H9 (cell line): ENCODE data around the gene ANTKMT. TPM values are rescaled to one million over a fixed set of nuclear protein-coding genes. Genes with fewer than 3 reads are reported as not detected.

Source experiments
- DNase-seq: peaks from one replicate; pipeline ENCODE4 v3.0.0-alpha.2; 2017
- H2AFZ ChIP-seq: one replicate; pipeline ENCODE4 v1.6.1; 2013; ENCODE audit warnings: mild to moderate bottlenecking, low read length, control low read depth, moderate library complexity
- H2AK5ac ChIP-seq: 2 replicates; pipeline ENCODE4 v1.6.1; 2013; ENCODE audit warnings: low read length, control low read depth, mixed read lengths; ENCODE audit not compliant: insufficient read length
- H2BK120ac ChIP-seq: one replicate; pipeline ENCODE4 v1.6.1; 2013; ENCODE audit warnings: low read depth, mild to moderate bottlenecking, low read length, control low read depth, inconsistent platforms; ENCODE audit not compliant: poor library complexity, severe bottlenecking
- H2BK12ac ChIP-seq: 2 replicates; pipeline ENCODE4 v1.6.1; 2013; ENCODE audit warnings: low read length, control low read depth, mixed read lengths, low read depth; ENCODE audit not compliant: insufficient read length
- H2BK15ac ChIP-seq: 2 replicates; pipeline ENCODE4 v1.6.1; 2013; ENCODE audit warnings: low read depth, low read length, control low read depth
- H2BK20ac ChIP-seq: one replicate; pipeline ENCODE4 v1.6.1; 2013; ENCODE audit warnings: low read depth, mild to moderate bottlenecking, low read length, control low read depth, inconsistent platforms; ENCODE audit not compliant: poor library complexity, severe bottlenecking
- H2BK5ac ChIP-seq: 2 replicates; pipeline ENCODE4 v1.6.1; 2013; ENCODE audit warnings: low read length, control low read depth, mixed read lengths; ENCODE audit not compliant: insufficient read length
- H3K14ac ChIP-seq: 2 replicates; pipeline ENCODE4 v1.6.1; 2013; ENCODE audit warnings: low read length, control low read depth; ENCODE audit not compliant: insufficient read depth
- H3K18ac ChIP-seq: 2 replicates; pipeline ENCODE4 v1.6.1; 2013; ENCODE audit warnings: low read depth, mild to moderate bottlenecking, mixed read lengths, low read length, control low read depth; ENCODE audit not compliant: insufficient read length
- H3K23ac ChIP-seq: 2 replicates; pipeline ENCODE4 v1.6.1; 2013; ENCODE audit warnings: low read length, control low read depth, mixed read lengths, low read depth; ENCODE audit not compliant: insufficient read length
- H3K23me2 ChIP-seq: 2 replicates; pipeline ENCODE4 v1.6.1; 2013; ENCODE audit warnings: low read depth, mild to moderate bottlenecking, mixed read lengths, low read length, control low read depth; ENCODE audit not compliant: insufficient read length, poor library complexity, severe bottlenecking
- H3K27ac ChIP-seq: 2 replicates; pipeline ENCODE4 v1.5.1; 2013; ENCODE audit warnings: low read length, control low read depth, mixed read lengths, low read depth; ENCODE audit not compliant: insufficient read length
- H3K27me3 ChIP-seq: 2 replicates; pipeline ENCODE4 v1.6.1; 2013; ENCODE audit warnings: low read length, control low read depth, inconsistent platforms; ENCODE audit not compliant: insufficient read depth
- H3K4ac ChIP-seq: 2 replicates; pipeline ENCODE4 v1.6.1; 2013; ENCODE audit warnings: low read depth, mild to moderate bottlenecking, control low read depth, inconsistent platforms, low read length, moderate library complexity
- H3K4me1 ChIP-seq: 2 replicates; pipeline ENCODE4 v1.6.1; 2013; ENCODE audit warnings: low read length, control low read depth, inconsistent platforms; ENCODE audit not compliant: insufficient read depth
- H3K4me2 ChIP-seq: 2 replicates; pipeline ENCODE4 v1.6.1; 2013; ENCODE audit warnings: low read length, control low read depth, mixed read lengths; ENCODE audit not compliant: insufficient read length, insufficient read depth
- H3K56ac ChIP-seq: 2 replicates; pipeline ENCODE4 v1.6.1; 2013; ENCODE audit warnings: low read depth, mild to moderate bottlenecking, mixed read lengths, low read length, control low read depth; ENCODE audit not compliant: insufficient read length
- H3K79me1 ChIP-seq: 2 replicates; pipeline ENCODE4 v1.6.1; 2013; ENCODE audit warnings: low read depth, mild to moderate bottlenecking, moderate library complexity, low read length, control low read depth, inconsistent platforms; ENCODE audit not compliant: insufficient read depth, poor library complexity, severe bottlenecking
- H3K79me2 ChIP-seq: 2 replicates; pipeline ENCODE4 v1.6.1; 2013; ENCODE audit warnings: low read length, control low read depth, inconsistent platforms; ENCODE audit not compliant: insufficient read depth
- H3K9ac ChIP-seq: 2 replicates; pipeline ENCODE4 v1.6.1; 2013; ENCODE audit warnings: low read length, control low read depth, mixed read lengths; ENCODE audit not compliant: insufficient read length; ENCODE audit errors: extremely low read depth
- H3K9me3 ChIP-seq: one replicate; pipeline ENCODE4 v1.6.1; 2013; ENCODE audit warnings: low read depth, low read length, inconsistent platforms; ENCODE audit not compliant: control insufficient read depth
- H3T11ph ChIP-seq: one replicate; pipeline ENCODE4 v1.6.1; 2013; ENCODE audit warnings: mild to moderate bottlenecking, low read length, control low read depth, inconsistent platforms
- H4K20me1 ChIP-seq: one replicate; pipeline ENCODE4 v1.6.1; 2013; ENCODE audit not compliant: control insufficient read depth, insufficient read length, insufficient read depth
- H4K5ac ChIP-seq: 2 replicates; pipeline ENCODE4 v1.6.1; 2013; ENCODE audit warnings: low read depth, mild to moderate bottlenecking, mixed read lengths, low read length, control low read depth; ENCODE audit not compliant: insufficient read length
- H4K8ac ChIP-seq: replicated peaks from 2 replicates; pipeline ENCODE4 v1.6.1; 2013; ENCODE audit warnings: low read length, control low read depth, mixed read lengths, low read depth; ENCODE audit not compliant: insufficient read length
- H4K91ac ChIP-seq: 2 replicates; pipeline ENCODE4 v1.6.1; 2013; ENCODE audit warnings: low read depth, mild to moderate bottlenecking, moderate library complexity, mixed read lengths, low read length, control low read depth; ENCODE audit not compliant: insufficient read length
- H3K27ac Mint-ChIP-seq, 3 experiments: 2 replicates in 2 of 3; 3 replicates in 1 of 3; pipeline ENCODE4 v1.8.0; 2020 to 2021; ENCODE audit warnings: mixed read lengths in 3 of 3, mild to moderate bottlenecking in 1 of 3, moderate library complexity in 1 of 3
- H3K27me3 Mint-ChIP-seq: 2 replicates; pipeline ENCODE4 v1.8.0; 2021; ENCODE audit warnings: low read depth, mild to moderate bottlenecking, moderate library complexity, mixed read lengths
- H3K36me3 Mint-ChIP-seq, 3 experiments: 2 replicates in 2 of 3; 3 replicates in 1 of 3; pipeline ENCODE4 v1.8.0; 2020 to 2021; ENCODE audit warnings: low read depth in 3 of 3, mixed read lengths in 3 of 3; ENCODE audit not compliant: insufficient read depth in 1 of 3
- H3K4me1 Mint-ChIP-seq, 2 experiments: 2 replicates each; pipeline ENCODE4 v1.8.0; 2020; ENCODE audit warnings: mixed read lengths in 2 of 2
- H3K4me3 Mint-ChIP-seq, 2 experiments: 2 replicates in 1 of 2; 3 replicates in 1 of 2; pipeline ENCODE4 v1.8.0; 2020 to 2021; ENCODE audit warnings: mild to moderate bottlenecking in 2 of 2, mixed read lengths in 2 of 2, moderate library complexity in 1 of 2
- H3K9me3 Mint-ChIP-seq, 2 experiments: 2 replicates in 1 of 2; 3 replicates in 1 of 2; pipeline ENCODE4 v1.8.0; 2020; ENCODE audit warnings: mild to moderate bottlenecking in 2 of 2, mixed read lengths in 2 of 2, moderate library complexity in 1 of 2
- CTCF ChIP-seq: fragments of 200-600 bp; sonication (generic); conservative IDR thresholded peaks from 3 replicates; pipeline ENCODE4 v1.8.0; 2021; ENCODE audit warnings: antibody characterized with exemption, mild to moderate bottlenecking
- WGBS: extraction: QIAGEN DNeasy Blood & Tissue Kit; methylation state at CpG from one replicate; pipeline ENCODE4 v1.1.7; 2013; ENCODE audit warnings: missing lambda C conversion rate, low lambda C conversion rate, mixed read lengths; ENCODE audit not compliant: insufficient read length; ENCODE audit errors: extremely low coverage; 5-methylcytosine and 5-hydroxymethylcytosine counted together
- total RNA-seq: library from RNA; stranded (reverse); gene quantifications from 2 replicates; pipeline ENCODE4 v1.2.1, GENCODE V29; 2021

The ANTKMT gene
- total RNA-seq, 1 experiment from 2014 or later: 31.5 TPM

DNA sequence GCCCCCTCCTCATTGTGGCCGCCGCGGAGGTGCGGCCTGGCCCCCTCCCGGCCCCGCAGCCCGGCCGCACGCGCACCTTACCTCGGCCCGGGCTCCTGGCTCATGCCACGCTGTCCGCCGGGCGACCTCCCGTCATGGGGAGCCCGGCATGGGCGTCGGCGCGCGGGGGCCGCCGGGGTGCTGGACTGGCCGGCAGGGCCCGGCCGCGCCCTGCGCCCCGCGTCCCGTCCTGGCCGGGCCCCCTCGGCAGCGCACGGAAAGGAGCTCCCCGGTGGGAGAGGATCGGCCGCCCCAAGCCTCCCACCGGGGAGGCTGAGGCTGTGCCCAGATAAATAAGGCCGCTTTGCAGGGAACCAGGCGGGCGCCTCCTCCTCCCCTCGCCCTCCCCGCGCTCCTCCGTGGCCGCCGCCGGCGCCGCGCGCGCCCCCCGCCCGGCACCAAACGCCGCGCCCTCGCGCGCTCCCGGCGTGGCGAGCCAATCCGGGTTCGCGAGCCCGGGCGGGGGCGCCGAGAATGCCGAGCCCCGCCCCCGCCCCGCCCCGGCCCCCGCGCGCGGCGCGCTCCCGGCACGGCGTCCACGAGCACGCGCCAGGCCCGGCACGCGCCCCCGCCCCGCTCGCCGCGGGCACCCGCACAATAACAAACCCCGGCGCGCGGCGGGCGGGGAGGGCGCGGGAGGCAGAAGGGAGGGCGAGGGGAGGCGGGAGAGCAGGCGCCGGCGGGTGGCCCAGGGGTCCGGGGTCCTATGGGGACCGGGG is 15.3 kb upstream of the ANTKMT start, which contains the start of gene FBXL16:
Gene FBXL16, minus strand, starts transcription at position 371 of the 758 bp plus-strand sequence. CDS start 8,396 bp downstream, outside the sequence.
- H3K23me2 ChIP-seq: peaks cover 4% of the 10 kb centered on the region
- no peak within 1 kb of the TSS for H3K4ac ChIP-seq
- H2BK5ac ChIP-seq: no peak within 1 kb of the TSS
- H2AK5ac ChIP-seq: no peak within 1 kb of the TSS
- no peak within 1 kb of the TSS for H4K5ac ChIP-seq
- no peak for TF ChIP-seq CTCF
- WGBS: no CpG with 5 or more reads among the region's 115 CpGs
- peak within 1 kb of the TSS; percentile 49 for H3K4me2 ChIP-seq
- H3T11ph ChIP-seq: no peak within 1 kb of the TSS
- H4K20me1 ChIP-seq: no peaks in the 10 kb centered on the region
- Mint-ChIP-seq H3K4me3 (peak within 1 kb of the TSS; percentile 50 to 79), H3K9me3 (peaks cover 0 to 2% of the 10 kb centered on the region in 2 experiments; a peak in 1 of 5 replicates), H3K27me3 (peaks cover 90% of the 10 kb centered on the region), H3K27ac (no peak within 1 kb of the TSS), H3K4me1 (peaks cover 0 to 9% of the 10 kb centered on the region in 2 experiments; a peak in 1 of 4 replicates), H3K36me3 (peaks cover 0 to 3% (median 0%) of the 10 kb centered on the region in 3 experiments; a peak in 2 of 7 replicates)
- no peak within 1 kb of the TSS; the same call in 1 of the 2 replicates for H3K14ac ChIP-seq
- H2AFZ ChIP-seq: no peak within 1 kb of the TSS
- peaks cover 52% of the 10 kb centered on the region; the same call in 1 of the 2 replicates for H3K27me3 ChIP-seq
- H4K91ac ChIP-seq: no peak within 1 kb of the TSS
- H2BK12ac ChIP-seq: no peak within 1 kb of the TSS
- no peaks in the 10 kb centered on the region for H3K9me3 ChIP-seq
- H3K18ac ChIP-seq: no peak within 1 kb of the TSS
- no peak within 1 kb of the TSS for H2BK120ac ChIP-seq
- H3K27ac ChIP-seq: no peak within 1 kb of the TSS
- no peak within 1 kb of the TSS for H3K23ac ChIP-seq
- H3K79me2 ChIP-seq: no peaks in the 10 kb centered on the region
- no peaks in the 10 kb centered on the region for H3K4me1 ChIP-seq
- no peak within 1 kb of the TSS for H2BK15ac ChIP-seq
- H3K79me1 ChIP-seq: no peaks in the 10 kb centered on the region
- H3K56ac ChIP-seq: no peak within 1 kb of the TSS
- H4K8ac ChIP-seq: no peak within 1 kb of the TSS
- H3K9ac ChIP-seq: no peak within 1 kb of the TSS
- no peak for DNase-seq
- H2BK20ac ChIP-seq: no peak within 1 kb of the TSS
